H7 (cell line): Measurements from ENCODE around the gene MRPS5. TPM values are rescaled to one million over a fixed set of nuclear protein-coding genes. Genes with fewer than 3 reads are reported as not detected.

Experiments used
- DNase-seq: peaks from one replicate; pipeline ENCODE4 v3.0.0; 2012
- H3K27me3 ChIP-seq: 2 replicates; pipeline ENCODE4 v1.6.0; 2011; ENCODE audit warnings: mild to moderate bottlenecking, low read length; ENCODE audit not compliant: control insufficient read depth, insufficient read depth
- H3K36me3 ChIP-seq: replicated peaks from 2 replicates; pipeline ENCODE4 v1.5.1; 2011; ENCODE audit warnings: low read length; ENCODE audit not compliant: control insufficient read depth, insufficient read depth
- H3K4me3 ChIP-seq: 2 replicates; pipeline ENCODE4 v1.5.1; 2011; ENCODE audit warnings: low read depth, mild to moderate bottlenecking, control low read depth, low read length, moderate library complexity; ENCODE audit not compliant: insufficient read depth
- total RNA-seq: library from RNA; depleted of rRNA; stranded (reverse); fragments of >200 nt; shearing (Covaris generic); gene quantifications from 2 replicates; pipeline ENCODE4 v1.2.3, GENCODE V29; 2014

MRPS5 gene
- total RNA-seq, 1 experiment from 2014 or later = 71.7 TPM

DNA sequence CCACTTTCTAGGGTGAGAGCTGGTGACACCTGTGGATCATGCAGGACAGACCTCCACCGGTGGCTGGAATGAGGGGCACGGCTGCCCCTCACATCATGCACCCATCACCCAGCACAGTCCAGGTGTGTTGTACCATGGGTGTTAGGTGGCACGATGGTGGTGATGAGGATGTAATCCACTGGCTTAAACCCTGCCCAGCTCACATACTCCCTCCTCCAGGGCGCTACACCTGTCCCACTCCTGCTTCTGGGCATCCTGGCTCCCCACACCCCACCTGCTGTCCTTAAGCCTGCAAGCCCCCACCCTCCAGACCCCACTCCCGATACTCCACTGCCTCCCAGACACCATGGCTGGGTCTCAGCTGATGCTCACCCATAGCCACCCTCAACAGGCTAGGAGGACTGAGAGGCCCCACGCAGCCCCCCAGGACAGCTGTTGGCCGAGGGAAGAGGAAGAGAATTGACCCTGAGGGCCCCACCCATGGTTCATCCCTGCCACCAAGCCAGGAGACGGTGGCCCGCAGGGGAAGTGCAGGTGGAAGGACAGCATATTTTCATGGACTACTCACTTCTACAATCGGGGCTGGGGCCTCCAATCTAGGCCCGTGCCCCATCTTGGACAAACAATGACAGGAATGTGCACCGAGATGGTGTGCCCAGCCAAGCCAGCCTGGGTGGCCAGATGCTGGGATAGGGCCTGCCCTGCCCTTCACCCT lies 61.8 kb downstream of the MRPS5 start:
- H3K36me3 ChIP-seq = no peaks in the 10 kb centered on the region
- no peaks in the 10 kb centered on the region for H3K27me3 ChIP-seq
- no peak overlapping the region for H3K4me3 ChIP-seq
- peak; percentile 31 for DNase-seq

DNA sequence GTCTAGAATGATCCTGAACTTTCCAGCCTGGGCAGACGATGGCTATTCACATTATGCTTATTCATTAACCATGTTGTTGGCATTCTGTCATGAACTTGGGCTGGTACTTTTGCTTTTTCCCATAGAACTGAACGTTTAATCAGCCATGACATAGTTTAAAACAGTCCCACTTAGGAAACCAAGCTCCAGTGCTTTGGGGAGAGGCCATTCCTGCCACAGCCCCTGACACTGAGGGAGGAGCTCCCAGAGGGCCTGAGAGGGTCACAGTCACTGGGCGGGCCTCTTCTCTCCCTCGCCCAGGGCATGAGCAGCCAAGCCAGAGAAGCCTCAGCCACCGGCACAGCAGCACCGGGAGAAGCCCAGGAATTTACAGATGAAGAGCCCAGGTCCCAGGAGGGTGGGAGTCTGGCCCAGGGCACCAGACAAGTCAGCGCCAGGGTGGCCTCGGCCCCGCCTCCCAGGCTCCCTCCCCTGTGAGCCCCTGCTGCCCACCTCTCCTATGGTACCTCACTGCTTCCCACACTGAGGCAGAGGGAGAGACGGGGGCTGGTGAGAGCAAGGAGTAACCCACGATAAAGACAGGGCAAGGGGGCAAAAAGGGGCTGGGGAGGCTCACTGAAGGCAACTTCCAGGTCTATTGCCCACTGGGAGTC lies 62.5 kb downstream of the MRPS5 start:
- DNase-seq = peak; percentile 48
- H3K36me3 ChIP-seq = no peaks in the 10 kb centered on the region
- no peaks in the 10 kb centered on the region for H3K27me3 ChIP-seq
- no peak overlapping the region for H3K4me3 ChIP-seq

DNA sequence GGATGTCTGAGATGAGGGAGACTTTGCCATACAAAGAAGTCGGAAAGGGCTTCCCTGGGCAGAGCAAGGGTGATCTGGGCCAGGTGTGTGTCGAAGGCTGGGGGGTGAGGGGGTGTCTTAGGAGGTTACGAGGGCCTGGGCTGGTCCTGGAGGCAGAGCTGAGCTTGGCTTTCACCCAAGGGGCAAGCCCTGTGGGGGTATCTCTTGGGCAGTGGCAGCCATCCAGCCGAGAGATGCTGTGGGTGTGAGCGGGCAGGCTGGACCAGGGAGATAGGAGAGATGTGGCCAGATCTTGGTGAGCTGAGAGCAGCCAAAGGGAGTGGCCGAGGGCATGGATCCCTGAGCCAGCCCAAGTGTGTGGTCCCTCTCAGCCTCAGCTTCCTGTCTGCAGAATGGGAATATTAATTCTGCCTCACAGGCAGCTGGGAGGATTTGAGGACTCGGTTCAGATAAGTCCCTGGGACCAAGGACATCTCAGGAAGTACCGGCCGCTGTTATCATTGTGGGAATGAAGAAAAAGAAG lies 63.1 kb downstream of the MRPS5 start:
- H3K27me3 ChIP-seq = no peaks in the 10 kb centered on the region
- no peak overlapping the region for H3K4me3 ChIP-seq
- H3K36me3 ChIP-seq = no peaks in the 10 kb centered on the region
- peak; percentile 37 for DNase-seq

DNA sequence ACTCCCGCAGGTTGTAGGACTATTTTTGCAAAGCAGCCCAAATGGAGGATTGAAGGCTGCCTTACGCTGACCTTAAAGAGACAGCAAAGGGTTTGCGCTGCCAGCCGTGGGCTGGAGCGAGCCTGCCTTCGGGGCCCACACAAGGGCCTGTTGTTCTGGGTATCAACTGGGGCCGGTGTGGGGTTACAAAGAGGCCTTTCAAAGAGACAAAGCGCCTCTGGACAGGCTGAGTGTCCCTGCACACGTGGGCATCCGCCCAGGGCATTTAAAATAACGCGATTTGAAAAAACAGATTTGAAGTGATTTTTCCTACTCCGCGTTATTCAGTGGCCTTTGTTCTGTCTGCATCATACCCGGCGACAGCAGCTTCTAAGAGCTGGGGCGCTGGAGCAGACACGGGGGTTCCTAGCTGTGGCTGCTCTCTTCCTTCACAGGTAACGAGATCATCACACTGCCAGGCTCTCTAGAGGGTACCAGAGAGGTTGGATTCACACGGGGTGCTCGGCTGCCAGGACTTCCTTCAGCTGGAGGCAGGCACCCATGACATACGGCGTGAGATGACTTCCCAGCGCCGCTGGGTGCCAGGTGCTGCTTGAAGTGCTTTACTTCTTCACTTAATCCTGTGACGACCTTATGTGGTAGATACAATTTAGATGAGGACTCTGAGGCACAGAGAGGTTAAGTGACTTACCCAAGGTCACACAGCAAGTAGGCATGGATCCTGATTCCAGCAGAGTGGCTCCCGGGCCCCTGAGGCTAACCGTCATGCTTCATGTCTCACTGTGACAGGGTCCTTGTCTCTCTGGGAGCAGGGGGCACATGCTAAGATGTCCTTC lies 63.9 kb downstream of the MRPS5 start:
- H3K27me3 ChIP-seq = 0 out of 2 replicates have a peak, but pooled peaks cover 2% of the 10 kb centered on the region
- no peak overlapping the region for H3K4me3 ChIP-seq
- DNase-seq = peak; percentile 25
- no peaks in the 10 kb centered on the region for H3K36me3 ChIP-seq

DNA sequence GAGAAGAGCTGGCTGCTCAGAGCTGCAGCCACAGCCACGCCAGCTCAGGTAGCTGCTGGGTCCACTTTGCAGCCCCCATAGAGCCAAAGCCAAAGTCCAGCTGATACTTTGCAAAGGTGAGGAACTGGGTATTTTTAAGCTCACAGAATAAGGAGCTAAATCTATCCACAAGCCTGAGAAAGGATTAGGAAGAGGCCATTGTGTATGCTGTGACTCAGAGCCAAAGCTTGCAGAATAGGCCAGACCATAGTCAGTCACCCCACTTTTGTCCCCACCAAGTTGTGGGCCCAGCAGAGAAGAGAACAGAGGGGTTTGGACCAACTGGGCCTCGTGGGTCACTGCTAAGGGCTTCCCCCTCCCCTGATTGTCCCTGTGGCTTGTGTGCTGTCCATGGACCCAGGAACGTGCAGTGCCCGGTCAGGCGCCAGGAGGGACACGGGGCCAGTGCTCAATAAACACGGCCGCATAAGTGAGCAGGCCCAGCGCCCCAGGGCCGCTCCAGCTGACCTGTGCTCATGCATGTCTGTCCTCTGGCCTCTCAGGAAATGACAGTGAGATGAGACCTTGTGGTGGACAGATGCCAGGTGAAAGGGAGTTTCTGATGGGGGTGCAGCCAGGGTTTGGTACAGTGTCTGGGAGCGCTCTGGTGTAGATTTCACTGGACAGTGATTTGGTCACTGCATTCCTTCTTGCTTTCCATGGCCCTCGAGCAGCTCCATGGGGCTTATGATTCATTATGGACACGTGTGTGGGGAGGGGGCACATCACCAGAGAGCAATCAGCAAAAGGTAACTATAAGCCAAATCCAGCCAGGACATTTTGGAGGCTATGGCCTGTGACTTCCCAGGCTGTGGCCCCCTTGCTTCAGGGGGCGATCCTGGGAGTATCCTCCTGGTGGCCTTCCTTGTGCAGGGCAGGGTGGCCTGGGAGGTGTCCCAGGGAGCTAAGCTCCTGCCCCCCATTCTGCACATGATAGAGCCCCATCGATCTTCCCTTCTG lies 64.8 kb downstream of the MRPS5 start:
- no peaks in the 10 kb centered on the region for H3K36me3 ChIP-seq
- H3K27me3 ChIP-seq = 0 out of 2 replicates have a peak, but pooled peaks cover 2% of the 10 kb centered on the region
- no peak overlapping the region for H3K4me3 ChIP-seq
- DNase-seq = peak; percentile 51

DNA sequence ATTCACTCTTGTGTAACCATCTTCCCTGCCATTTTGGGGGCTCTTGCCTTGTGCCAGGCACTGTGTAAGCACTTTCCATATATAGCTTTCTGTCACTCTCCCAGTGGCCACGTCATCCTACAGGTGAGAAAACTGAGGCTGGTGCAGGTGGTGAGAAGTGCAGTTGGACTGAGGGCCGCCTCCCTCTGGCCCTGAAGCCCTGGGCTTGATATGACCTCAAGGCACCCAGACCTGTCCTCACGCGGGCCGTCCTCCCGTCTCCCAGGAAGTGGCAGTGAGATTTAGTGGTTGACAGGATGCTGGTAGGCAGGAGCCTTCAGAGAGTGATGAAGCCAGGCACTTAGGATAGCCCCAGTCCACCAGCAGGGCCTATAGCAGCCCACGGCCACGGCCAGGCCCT lies 65.6 kb downstream of the MRPS5 start:
- Histone ChIP-seq H3K4me3 (no peak overlapping the region), H3K36me3 (no peaks in the 10 kb centered on the region), H3K27me3 (0 out of 2 replicates have a peak, but pooled peaks cover 2% of the 10 kb centered on the region)
- no peak for DNase-seq

DNA sequence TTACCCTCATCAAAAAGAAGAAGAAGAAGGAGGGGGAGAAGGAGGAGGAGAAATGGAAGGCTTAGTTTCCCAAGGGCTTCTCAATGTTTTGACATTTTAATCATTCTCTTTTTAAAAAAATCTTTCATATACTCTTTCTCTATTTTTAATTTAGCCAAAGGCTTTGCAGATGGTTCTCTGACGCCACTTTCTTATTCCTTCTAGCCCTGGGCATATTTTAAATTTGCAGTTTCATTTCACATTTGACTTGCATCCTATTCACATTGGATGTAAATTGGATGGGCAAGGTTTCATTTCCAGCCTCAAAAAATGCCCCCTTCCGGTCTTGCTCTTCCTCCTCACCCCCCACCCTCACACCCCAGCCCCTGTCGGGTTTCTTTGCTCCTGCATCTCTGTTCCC lies 66.3 kb downstream of the MRPS5 start:
- no peak for DNase-seq
- Histone ChIP-seq H3K27me3 (0 out of 2 replicates have a peak, but pooled peaks cover 2% of the 10 kb centered on the region), H3K4me3 (no peak overlapping the region), H3K36me3 (no peaks in the 10 kb centered on the region)

DNA sequence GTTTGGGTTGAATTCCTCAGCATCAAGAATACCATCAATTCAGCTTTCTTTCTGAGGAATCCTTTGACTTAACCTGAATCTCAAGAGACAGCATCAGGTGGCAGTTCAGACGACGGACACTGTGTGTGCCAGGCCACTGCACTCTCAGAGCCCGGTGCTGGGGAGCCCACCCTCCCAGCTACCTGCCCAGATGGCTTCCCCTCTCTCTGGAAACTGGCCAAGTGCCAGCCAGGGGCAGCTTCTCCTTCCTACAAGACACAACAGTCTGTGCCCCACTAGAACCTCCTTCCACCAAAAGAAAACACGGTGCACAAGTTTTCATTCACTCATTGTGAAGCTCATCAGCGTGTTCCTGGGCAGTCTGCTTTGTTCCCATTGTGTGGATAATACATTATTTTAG lies 67.6 kb downstream of the MRPS5 start:
- Histone ChIP-seq H3K36me3 (no peaks in the 10 kb centered on the region), H3K4me3 (no peak overlapping the region), H3K27me3 (0 out of 2 replicates have a peak, but pooled peaks cover 2% of the 10 kb centered on the region)
- DNase-seq = no peak

DNA sequence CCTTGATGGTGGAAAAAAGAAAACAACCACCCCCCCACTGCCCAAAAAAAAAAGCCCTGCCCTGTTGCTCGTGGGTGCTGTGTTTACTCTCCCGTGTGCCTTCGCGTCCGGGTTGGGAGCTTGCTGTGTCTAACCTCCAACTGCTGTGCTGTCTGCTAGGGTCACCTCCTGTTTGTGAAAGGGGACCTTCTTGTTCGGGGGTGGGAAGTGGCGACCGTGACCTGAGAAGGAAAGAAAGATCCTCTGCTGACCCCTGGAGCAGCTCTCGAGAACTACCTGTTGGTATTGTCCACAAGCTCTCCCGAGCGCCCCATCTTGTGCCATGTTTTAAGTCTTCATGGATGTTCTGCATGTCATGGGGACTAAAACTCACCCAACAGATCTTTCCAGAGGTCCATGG lies 68.1 kb downstream of the MRPS5 start:
- 0 out of 2 replicates have a peak, but pooled peaks cover 2% of the 10 kb centered on the region for H3K27me3 ChIP-seq
- peak; percentile 86 for DNase-seq
- H3K36me3 ChIP-seq = no peaks in the 10 kb centered on the region
- no peak overlapping the region for H3K4me3 ChIP-seq

DNA sequence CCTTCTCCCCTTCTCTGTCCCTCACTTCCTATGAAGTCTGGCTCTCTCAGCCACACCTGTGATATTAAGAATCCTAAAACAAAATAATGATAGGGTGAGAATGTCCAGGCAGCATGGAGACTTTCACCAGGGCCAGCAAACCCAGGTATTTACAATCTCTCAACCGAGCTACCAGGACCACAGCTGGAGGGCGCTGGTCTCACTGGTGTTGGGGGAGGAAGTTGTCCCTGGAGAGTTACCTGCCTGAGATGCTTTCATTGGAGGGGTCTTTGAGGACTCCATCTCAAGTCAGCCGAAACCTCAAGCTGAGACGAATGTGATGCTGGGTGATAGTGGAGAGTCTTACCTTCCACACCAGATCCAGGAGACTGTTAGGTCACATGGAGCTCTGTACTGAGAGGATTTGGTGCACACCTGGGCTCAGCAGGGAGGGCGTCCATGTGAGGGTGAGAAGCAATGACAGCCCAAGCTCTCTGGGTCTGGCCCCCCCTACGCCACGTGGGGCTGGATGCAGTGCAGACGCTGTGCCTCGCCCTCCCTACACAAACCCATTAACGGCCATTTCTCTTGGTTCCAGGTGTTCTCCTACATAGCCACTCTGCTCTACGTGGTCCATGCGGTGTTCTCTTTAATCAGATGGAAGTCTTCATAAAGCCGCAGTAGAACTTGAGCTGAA lies 68.7 kb downstream of the MRPS5 start:
- no peaks in the 10 kb centered on the region for H3K36me3 ChIP-seq
- DNase-seq = no peak
- H3K4me3 ChIP-seq = no peak overlapping the region
- 0 out of 2 replicates have a peak, but pooled peaks cover 2% of the 10 kb centered on the region for H3K27me3 ChIP-seq

DNA sequence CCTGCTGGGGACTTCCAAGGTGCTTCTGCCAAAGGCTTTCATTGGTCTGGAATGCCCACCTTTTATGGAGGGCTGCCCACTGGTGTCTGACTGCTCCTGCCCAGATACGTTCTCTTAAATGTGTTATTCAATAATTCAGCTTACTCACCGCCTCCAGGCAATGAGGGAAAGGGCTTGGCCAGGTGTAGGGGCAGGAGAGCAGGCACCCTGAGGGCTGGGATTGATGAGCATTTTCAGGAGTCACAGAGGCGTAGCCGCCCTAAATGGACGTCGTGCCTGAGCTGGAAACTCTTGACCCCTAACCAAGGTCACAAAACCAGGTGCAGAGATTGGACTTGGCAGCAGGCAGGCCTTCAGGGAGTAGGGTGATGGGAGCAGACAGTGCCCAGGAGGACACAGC lies 69.3 kb downstream of the MRPS5 start:
- DNase-seq = no peak
- Histone ChIP-seq H3K4me3 (no peak overlapping the region), H3K36me3 (no peaks in the 10 kb centered on the region), H3K27me3 (0 out of 2 replicates have a peak, but pooled peaks cover 2% of the 10 kb centered on the region)

DNA sequence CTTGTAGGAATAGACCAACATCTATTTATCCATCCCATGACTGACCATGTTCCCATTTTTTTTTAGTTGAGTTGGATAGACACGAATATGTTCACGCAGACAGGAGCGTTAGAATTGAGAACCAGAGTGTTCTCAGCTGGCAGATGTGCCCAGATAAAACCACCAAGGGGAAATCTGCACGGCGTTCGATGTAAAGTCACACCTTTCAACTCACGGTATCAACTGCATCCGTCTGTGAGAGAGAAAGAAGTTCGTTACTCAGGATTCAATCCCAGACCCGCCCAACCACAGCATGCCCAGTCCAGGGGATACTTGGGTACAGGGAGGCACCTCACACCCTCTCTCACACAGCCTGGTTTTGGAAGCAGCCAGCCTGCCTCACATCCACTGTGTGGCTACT lies 70.0 kb downstream of the MRPS5 start:
- no peak for DNase-seq
- Histone ChIP-seq H3K27me3 (0 out of 2 replicates have a peak, but pooled peaks cover 2% of the 10 kb centered on the region), H3K4me3 (no peak overlapping the region), H3K36me3 (no peaks in the 10 kb centered on the region)
